Colon (tissue), 2 donors: ENCODE measurements around the gene ZNF544.
"Not testable (repeated sequence)": the region's sequence is repeated elsewhere in the genome, so short reads cannot be mapped to it uniquely, and the experiment has no call there.

Experiments
- FAIRE-seq: peaks from 2 replicates; lab custom pipeline; 2012; peaks lifted over from hg19 to GRCh38; lab: Jason Lieb, UNC
- donor health status: control.
- donor health status: control.

Gene ZNF544

DNA sequence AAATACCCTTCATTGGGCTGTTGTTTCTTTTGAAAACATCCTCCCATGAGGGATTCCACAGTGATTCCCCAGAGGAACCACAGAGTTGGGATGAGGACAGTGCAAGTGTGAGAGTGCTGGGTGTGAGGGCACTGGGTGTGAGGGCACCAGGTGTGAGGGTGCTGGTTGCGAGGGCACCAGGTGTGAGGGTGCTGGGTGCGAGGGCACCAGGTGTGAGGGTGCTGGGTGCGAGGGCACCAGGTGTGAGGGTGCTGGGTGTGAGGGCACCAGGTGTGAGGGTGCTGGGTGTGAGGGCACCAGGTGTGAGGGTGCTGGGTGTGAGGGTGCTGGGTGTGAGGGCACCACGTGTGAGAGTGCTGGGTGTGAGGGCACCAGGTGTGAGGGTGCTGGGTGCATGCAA, 29.5 kb downstream of the ZNF544 start:
- FAIRE-seq, result not testable (repeated sequence)

DNA sequence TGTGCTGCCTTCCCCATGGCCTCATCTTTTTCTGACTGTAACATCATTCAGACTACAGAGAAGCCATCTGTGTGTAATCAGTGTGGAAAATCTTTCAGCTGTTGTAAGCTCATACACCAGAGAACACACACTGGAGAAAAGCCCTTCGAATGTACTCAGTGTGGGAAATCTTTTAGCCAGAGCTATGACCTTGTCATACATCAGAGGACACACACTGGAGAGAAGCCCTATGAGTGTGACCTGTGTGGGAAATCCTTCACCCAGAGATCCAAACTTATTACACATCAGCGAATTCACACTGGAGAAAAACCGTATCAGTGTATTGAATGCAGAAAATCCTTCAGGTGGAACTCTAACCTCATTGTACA, 32.9 kb downstream of the ZNF544 start:
- FAIRE-seq, result no peak

DNA sequence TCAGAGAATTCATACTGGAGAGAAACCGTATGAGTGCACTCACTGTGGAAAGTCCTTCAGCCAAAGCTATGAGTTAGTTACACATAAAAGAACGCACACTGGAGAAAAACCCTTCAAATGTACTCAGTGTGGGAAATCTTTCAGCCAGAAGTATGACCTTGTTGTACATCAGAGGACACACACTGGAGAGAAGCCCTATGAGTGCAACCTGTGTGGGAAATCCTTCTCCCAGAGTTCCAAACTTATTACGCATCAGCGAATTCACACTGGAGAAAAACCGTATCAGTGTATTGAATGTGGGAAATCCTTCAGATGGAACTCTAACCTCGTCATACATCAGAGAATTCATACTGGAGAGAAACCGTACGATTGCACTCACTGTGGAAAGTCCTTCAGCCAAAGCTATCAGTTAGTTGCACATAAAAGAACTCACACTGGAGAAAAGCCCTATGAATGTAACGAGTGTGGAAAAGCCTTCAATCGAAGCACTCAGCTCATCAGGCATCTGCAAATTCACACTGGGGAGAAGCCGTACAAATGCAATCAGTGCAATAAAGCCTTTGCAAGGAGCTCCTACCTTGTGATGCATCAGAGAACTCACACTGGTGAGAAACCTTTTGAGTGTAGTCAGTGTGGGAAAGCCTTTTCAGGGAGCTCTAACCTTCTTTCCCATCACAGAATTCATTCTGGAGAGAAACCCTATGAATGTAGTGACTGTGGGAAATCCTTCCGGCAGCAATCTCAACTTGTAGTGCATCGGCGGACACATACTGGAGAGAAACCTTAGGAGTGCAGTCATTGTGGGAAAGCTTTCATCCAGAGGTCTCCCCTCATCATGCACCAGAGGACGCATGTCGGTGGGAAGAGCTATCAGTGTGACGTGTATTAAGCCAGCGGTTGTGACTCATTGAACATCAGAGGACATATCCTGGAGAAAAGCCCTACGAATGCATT, 33.5 kb downstream of the ZNF544 start:
- no peak for FAIRE-seq

DNA sequence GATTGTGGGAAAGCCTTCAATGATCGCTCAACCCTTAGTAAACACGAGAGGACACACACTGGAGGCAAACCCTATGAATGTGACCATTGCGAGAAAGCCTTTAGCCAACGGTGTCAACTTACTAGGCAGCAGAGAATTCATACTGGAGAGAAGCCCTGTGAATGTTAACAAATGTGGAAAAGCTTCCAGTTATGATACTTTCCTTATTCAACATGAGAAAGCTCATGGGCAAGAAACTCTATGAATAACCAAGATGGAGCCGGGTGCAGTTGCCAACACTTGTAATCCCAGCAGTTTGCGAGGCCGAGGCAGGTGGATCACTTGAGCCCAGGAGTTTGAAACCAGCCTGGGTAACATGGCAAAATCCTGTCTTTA, 34.2 kb downstream of the ZNF544 start:
- no peak for FAIRE-seq

DNA sequence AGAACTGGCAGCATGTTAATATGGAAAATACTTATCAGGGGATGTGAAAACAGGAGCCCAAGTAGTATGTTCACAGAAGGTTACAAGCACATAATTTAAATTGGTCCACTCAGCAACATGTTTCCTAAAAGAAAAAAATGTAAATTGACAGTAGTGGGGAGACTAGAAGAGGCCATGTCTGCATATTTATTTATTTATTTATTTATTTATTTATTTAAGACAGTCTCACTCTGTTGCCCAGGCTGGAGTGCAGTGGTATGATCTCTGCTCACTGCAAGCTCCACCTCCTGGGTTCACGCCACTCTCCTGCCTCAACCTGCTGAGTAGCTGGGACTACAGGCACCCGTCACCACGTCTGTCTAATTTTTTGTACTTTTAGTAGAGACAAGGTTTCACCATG, 36.4 kb downstream of the ZNF544 start:
- FAIRE-seq, result no peak

DNA sequence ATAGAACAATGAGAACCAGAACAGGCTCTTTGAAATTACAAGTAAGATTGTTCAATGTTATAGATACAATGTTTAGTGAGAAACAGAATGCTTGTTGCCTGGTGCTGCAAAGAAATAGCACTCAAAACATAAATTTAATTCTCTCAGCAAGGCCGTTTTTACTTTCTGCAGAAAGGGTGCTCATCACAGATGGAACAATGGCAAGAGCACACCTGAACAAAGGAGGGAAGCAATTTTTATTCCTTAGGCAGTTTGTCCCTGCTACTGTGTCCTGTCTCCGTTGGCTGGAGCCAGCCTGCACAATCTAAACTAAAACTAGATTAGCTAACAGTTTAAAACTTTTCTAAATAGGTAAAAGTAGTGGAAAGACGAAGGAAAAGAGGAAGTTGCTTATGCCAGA, 39.6 kb downstream of the ZNF544 start:
- no peak for FAIRE-seq

DNA sequence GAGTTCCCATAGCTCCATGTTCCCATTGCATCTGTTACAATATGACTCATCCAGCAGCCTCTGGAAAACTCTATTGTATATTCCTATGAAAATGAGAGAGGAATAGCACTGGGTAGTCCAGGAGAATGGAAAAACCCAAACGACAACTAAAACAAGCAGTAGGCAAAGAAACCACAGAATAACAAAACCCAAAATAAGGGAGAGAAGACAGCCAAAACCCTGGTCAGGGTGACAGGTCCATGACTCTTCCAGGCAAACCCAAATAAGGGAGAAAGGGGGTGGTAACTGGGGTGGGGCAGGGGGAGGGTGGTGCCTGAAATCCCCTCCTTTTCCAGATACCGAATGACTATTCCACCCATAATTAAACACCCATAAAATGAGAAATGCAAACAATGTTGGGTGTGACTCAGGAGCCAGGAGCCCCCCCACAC, 46.1 kb downstream of the ZNF544 start:
- no peak for FAIRE-seq

DNA sequence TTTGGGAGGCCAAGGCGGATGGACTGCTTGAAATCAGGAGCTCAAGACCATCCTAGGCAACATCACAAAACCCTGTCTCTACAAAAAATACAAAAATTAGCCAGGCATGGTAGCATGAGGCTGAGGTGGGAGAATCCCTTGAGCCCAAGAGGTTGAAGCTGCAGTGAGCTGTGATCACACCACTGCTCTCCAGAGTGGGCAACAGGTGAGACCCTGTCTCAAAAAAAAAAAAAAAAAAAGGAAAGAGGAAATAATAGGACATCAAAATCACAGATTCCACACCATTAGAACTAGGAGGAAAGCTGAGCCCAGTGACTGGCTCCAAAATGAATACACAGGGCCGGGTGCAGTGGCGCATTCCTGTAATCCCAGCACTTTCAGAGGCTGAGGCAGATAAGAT, 46.9 kb downstream of the ZNF544 start:
- no peak for FAIRE-seq

DNA sequence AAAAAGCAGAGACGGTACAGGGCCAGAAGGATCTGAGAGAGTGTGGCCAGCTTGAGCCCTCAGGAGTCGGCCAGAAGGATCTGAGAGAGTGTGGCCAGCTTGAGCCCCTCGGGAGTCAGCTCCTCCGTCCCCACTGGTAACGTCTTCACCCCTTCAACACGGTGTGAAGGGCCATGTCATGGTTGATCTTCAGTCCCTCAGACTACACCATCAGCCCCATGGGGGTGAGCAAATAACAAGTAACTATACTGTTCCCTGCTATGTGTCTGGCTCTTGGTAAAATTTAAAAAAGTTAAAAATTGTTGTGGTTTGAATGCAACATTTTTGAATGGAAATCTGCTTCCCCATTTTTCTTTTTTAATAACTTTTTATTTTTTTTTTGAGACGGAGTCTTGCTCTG, 48.5 kb downstream of the ZNF544 start:
- no peak for FAIRE-seq

DNA sequence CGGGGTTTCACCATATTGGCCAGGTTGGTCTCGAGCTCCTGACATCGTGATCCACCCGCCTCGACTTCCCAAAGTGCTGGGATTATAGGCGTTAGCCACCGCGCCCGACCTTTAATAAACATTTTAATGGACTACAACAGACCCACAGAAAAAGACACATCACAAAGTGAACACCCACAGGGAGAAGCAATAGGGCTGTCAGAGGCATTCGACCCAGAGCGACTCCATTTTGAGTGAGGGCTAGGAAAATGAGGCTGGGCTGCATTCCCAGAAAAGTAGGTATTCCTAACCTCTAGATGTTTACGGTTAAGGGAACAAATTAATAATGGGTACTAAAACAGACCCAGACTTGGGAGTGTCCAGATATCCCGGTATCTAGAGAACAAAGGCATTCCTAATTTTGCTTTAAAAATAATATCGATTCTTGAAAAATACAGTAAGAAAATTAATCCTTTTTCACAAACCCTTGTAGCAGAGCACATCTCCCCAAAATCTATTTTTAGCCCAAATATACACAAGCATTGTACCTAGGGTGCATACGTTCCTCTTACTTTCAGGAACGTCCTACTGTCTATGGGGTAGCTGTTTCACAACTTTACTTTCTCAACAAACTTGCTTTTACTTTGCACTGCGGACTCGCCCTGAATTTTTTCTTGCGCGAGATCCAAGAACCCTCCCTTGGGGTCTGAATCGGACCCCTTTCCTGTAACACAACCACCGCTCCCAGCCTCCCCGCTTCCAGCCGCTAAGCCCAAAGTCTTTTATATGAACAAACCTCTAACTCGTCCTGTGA, 49.2 kb downstream of the ZNF544 start:
- FAIRE-seq, result no peak

DNA sequence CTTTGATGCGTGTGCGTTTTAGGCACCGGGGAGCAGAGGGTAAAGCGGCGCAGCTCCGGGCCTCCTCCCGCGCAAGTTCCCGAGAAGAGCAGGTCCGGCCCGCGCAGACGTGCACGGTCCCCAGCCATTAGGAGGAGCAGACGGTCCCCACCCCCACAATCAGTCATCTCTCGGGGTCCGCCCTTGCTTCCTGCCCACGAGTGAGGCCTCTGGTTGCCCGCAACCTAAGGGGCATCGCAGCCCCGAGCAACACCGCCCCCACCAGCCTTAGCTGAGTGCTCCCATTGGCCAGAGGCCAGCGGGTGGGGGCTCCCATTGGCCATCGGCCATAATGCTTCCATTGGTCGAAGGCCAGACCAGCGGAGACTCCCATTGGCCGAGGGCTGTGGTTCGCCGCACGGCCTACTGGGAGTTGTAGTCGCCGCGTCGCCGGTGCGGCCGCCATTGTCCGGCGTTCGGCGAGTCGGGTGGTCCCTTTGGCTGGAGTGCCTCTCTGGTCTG, 49.9 kb downstream of the ZNF544 start, which contains the start of gene ZNF8:
Gene ZNF8 (plus strand): TSS at position 415 of the 501 bp plus-strand sequence. CDS start 127 bp downstream, outside the sequence.
- peak; percentile 49 for FAIRE-seq

DNA sequence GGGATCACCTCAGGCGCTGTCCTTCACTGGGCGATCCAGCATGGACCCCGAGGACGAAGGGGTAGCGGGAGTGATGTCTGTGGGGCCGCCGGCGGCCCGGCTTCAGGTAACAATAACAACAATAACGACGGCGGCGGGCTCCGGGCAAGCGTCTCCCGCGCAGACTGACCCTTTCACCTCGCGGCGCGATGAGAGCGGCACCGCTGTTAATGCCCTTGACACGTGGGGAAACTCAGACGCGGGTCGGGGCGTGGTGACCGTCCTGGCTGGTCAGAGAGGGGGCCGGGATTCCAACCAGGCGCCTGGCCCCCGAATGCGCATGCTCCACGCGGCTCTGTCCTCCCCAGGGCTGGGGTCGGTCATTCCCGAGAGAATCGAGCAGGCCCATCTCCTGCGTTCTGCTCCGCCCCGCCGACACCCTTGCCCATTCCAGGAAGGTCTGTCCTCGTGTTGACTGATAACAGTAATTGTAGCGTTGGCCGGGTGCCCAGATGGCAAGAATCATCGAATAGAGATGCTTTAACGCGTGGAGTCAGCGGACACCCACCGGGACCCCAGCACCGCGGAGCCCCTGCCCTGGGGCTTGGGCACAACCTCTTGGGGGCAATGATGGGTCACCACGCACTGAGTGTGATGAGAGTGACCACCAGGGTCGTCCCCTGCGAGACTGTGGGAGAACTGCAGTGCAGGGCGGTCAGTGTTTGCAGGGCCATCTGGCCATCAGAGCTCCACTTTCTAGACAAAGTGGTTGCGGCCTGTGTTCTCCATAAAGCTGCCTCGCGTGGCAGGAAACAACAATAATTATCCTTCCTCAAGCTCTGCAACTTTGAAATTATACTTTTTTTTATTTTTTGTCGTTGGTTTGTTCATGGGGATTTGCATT, 50.6 kb downstream of the ZNF544 start:
- no peak for FAIRE-seq

DNA sequence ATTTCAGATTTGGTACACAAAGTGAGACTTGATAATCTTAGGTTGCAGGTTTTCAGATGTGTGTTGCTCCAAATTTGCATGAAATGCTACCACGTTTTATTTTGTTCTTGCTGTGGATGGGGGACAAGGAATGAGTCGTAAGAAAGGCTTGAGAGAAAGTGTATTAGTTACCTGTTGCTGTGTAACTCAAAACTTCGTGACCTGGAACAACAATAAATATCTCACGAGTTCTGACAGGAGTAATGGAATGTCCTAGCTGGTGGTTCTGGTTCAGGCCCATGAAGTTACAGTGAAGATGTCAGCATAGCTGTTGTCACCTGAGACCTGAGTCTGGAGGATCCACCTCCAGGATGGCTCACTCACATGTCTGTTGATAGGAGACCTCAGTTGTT, 51.2 kb downstream of the ZNF544 start:
- no peak for FAIRE-seq

DNA sequence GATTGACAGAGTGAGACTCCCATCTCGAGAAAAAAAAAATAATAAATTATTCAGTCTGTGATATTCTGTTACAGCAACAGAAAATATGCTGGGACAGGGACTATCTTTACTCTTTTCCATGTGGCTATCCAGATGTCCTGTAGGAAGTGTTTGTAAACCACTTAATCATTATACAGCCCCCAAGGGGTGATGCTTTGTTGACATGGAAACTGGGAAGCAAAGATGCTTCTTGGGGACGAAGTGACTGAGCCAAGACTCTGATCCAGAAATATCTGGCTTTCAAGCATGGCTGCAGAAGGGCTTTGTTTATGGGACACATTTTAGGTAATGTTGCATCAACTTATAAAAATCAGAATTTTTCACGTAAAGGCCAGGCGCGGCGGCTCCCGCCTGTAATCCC, 55.5 kb downstream of the ZNF544 start:
- no peak for FAIRE-seq

DNA sequence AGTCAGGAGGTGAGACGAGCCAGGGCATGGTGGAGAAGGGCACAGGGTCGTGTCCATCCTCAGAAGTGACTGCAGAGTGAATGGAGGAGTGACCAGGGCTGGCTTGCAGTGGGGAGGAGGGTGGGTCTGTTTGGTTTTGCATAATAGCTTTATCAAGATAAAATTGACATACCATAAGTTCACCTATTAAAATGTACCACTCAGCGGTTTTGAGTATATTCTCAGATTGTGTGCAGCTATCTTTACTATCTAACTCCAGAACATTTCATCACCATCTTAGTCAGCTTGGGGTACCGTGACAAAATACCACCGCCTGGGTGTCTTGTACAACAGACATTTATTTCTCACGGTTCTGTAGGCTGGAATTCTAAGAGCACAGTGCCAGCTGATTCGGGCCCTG, 63.2 kb downstream of the ZNF544 start:
- no peak for FAIRE-seq

DNA sequence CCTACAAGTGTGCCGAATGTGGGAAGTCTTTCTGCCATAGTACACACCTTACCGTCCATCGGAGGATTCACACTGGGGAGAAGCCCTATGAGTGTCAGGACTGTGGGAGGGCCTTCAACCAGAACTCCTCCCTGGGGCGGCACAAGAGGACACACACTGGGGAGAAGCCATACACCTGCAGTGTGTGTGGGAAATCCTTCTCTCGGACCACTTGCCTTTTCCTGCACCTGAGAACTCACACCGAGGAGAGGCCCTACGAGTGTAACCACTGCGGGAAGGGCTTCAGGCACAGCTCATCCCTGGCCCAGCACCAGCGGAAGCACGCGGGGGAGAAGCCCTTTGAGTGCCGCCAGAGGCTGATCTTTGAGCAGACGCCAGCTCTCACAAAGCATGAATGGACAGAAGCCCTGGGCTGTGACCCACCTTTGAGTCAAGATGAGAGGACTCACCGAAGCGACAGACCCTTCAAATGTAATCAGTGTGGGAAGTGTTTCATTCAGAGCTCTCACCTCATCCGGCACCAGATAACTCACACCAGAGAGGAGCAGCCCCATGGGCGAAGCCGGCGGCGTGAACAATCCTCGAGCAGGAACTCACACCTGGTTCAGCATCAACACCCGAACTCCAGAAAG, 66.1 kb downstream of the ZNF544 start:
- no peak for FAIRE-seq

DNA sequence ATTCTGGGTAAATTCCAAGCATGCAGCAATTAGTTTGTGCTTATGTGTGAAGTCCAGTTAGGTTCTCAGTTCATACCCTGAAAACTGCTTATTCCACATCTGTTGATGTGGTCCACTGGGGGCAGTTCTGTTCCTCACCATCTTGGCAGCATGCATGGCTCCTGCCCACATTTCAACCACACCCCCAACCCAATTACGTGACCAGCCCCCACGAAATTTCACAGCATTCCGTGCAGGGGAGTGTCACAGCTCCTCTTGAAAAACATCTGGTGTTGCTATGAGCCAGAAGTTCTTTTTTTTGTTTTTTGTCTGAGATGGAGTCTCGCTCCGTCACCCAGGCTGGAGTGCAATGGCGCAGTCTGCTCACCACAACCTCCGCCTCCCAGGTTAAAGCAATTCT, 67.4 kb downstream of the ZNF544 start:
- FAIRE-seq, result no peak

DNA sequence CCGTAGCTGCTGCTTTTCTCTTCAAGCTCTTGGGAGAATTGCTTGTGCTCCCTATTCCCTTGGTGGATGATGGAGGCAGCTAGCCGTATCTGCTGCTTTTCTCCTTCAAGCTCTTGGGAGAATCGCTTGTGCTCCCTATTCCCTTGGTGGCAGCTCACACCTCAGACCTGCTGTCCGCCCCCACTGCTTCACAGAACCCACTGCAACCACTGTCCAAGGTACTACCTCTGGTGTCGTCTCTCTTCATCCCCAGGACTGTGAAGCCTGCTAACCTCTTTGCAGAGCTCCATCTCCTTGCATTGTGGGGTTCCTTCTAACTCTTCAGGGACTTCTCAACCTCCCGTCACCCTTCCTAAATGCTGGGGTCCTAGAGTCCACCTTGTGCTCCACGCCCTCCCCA, 71.9 kb downstream of the ZNF544 start:
- no peak for FAIRE-seq

DNA sequence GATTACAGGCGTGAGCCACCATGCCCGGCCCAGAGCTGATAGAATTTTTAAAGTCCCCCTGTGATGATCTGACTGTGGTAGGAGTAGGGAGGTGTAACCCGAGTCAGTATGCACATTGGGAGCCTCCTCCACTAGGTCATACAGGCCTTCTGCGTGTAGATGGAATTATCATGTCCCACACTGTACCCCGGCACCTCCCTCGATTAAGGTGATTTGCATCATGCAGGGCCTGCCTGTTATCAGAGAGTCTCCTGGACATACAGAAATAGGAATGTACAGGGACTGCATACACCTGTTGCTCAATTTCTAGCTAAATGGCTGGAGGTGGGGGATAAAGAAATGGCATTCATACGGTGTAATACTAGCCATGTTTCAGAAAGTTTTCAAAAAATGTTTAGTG, 75.5 kb downstream of the ZNF544 start:
- FAIRE-seq, result no peak

DNA sequence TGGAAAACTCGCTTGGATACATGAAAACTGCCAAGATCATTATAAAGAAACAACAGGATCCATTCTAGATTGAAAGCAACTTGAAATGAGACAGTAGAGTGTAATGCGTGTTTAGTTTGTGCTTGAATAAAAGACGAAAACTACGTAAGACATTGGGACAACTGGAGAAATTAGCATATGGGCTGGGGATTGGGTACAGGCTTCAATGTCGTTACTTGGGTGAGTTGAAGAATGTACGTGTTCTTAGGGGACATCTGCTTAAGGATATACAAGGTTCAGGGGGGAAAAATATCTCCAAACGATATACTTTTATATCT, 76.0 kb downstream of the ZNF544 start:
- FAIRE-seq, result no peak

DNA sequence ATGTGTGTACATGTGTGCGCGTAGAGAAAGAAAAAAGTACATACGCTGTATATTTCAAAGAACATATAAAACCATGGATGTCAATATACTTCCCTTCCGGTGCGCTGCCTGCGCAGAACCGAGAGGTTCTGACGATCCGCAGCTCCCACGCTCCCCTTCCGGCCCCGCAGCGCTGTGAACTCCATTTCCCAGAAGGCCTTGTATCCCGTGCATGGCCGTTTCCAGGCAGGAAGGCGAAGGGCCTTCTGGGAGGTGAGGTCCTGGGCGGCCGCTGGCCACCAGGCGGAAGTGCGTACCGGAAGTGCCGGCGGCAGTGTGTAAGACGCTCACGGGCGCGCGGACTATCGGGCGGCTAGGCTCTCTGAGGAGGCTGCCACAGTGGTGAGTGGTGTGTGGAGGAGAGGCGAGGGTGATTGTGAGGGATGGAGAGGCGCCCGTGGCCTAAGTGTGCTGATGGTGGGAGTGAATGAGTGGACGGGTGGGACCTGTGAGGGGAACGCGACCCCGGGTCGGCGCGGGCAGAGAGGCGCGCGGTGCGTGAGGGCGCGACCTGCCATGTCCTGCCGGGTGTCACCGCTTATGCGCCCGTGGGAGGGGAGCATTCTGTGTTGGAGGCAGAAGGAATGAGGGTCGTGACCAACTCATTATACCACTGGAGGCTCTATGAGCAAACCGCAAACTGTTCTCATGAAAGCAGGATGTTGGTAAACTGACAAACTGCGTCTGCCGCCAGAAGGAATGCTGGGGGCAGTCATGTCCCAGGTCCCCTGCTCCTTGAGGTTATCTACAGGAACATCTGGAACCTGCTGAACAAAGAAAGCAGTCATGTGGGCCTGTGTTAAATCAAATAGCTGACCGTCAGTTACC, 76.6 kb downstream of the ZNF544 start, which contains the start of gene ERVK3-1:
Gene ERVK3-1 (plus strand): TSS at position 313 of the 867 bp plus-strand sequence. CDS start 6,792 bp downstream, outside the sequence.
- no peak for FAIRE-seq
